Thyroid gland (tissue), 4 donors: ENCODE measurements around the gene SGIP1. TPM values are rescaled to one million over a fixed set of nuclear protein-coding genes. Genes with fewer than 3 reads are reported as not detected.

Experiments used
- DNase-seq, 2 donors: peaks; one replicate each; pipeline ENCODE4 v3.0.0-alpha.2; 2019
- H3K27ac ChIP-seq, 3 donors: fragments of 200-600 bp; sonication (generic); 1 replicate in 2 of 3; 2 replicates in 1 of 3; pipeline ENCODE4 v1.5.1; 2016 to 2019; ENCODE audit warnings: mild to moderate bottlenecking in 1 of 3, moderate library complexity in 1 of 3
- H3K27me3 ChIP-seq: fragments of 200-600 bp; sonication (generic); one replicate; pipeline ENCODE4 v1.5.1; 2019
- H3K36me3 ChIP-seq, 2 donors: fragments of 200-600 bp; sonication (generic); one replicate each; pipeline ENCODE4 v1.5.1; 2016 to 2019
- H3K4me1 ChIP-seq, 2 donors: fragments of 200-600 bp; sonication (generic); one replicate each; pipeline ENCODE4 v1.5.1; 2017 to 2019
- H3K4me3 ChIP-seq, 3 donors: fragments of 200-600 bp; sonication (generic); replicated peaks in 1 of 3; 1 replicate in 2 of 3; 2 replicates in 1 of 3; pipeline ENCODE4 v1.5.1; 2016; ENCODE audit warnings: mild to moderate bottlenecking in 1 of 3
- H3K9me3 ChIP-seq: fragments of 200-600 bp; sonication (generic); one replicate; pipeline ENCODE4 v1.5.1; 2017
- POLR2A ChIP-seq, 2 donors: fragments of 450-650 bp; IDR thresholded peaks; one replicate each; pipeline ENCODE4 v1.6.1; 2017; ENCODE audit warnings: antibody characterized with exemption in 2 of 2, mild to moderate bottlenecking in 2 of 2, moderate library complexity in 1 of 2
- WGBS, 2 donors: methylation state at CpG; one replicate each; pipeline ENCODE4 v1.1.5; 2017; 5-methylcytosine and 5-hydroxymethylcytosine counted together
- intact Hi-C: fragments of 100-400 bp; cut with DNase I; formaldehyde crosslinking; loops from one replicate; pipeline ENCODE4 v1.15.1; 2023
- total RNA-seq, 4 donors: library from RNA; depleted of rRNA; stranded (reverse); fragments of >200 nt; gene quantifications; one replicate each; pipeline ENCODE4 v1.2.3, GENCODE V29; 2016
- TF ChIP-seq, protein P1 (sequence below), 6 experiments: fragments of 200-600 bp in 3 of 6; fragments of 450-650 bp in 3 of 6; sonication (generic) in 3 of 6; IDR thresholded peaks; one replicate each; pipeline ENCODE4 v1.5.1; 2016 to 2019; ENCODE audit warnings: antibody characterized with exemption in 6 of 6, mild to moderate bottlenecking in 2 of 6, inconsistent platforms in 1 of 6, moderate library complexity in 1 of 6

The SGIP1 gene
- total RNA-seq, 4 donors from 2014 or later = 18.7 to 25.6 (median 22.4) TPM

DNA sequence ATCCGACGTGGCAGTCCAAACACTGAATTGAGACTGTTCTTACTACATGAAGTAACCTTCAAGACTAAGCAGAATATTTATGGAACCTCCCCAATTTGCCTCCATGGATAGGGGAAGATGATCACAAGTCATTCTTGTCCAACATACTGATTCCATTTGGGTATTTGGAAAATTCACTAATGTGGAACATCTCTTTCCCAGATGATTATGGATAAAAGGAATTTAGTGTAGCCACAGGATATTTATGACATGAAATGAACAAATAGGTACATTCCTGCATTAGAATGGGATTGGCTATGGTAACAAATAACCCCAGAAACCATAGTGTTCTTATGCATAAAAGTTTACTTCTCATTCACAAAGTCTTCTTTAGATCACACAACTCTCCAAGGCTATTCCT lies 40.2 kb upstream of the SGIP1 start:
- no peaks in the 10 kb centered on the region for H3K4me1 ChIP-seq
- no peaks in the 10 kb centered on the region for H3K9me3 ChIP-seq
- TF ChIP-seq, protein P1, sequence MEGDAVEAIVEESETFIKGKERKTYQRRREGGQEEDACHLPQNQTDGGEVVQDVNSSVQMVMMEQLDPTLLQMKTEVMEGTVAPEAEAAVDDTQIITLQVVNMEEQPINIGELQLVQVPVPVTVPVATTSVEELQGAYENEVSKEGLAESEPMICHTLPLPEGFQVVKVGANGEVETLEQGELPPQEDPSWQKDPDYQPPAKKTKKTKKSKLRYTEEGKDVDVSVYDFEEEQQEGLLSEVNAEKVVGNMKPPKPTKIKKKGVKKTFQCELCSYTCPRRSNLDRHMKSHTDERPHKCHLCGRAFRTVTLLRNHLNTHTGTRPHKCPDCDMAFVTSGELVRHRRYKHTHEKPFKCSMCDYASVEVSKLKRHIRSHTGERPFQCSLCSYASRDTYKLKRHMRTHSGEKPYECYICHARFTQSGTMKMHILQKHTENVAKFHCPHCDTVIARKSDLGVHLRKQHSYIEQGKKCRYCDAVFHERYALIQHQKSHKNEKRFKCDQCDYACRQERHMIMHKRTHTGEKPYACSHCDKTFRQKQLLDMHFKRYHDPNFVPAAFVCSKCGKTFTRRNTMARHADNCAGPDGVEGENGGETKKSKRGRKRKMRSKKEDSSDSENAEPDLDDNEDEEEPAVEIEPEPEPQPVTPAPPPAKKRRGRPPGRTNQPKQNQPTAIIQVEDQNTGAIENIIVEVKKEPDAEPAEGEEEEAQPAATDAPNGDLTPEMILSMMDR (IDR thresholded peaks at IDR 0.05) = no peak
- TF ChIP-seq POLR2A (IDR thresholded peaks at IDR 0.05) = no peak
- no peak for DNase-seq
- H3K27ac ChIP-seq = no peak overlapping the region
- H3K27me3 ChIP-seq = no peaks in the 10 kb centered on the region
- no peaks in the 10 kb centered on the region for H3K36me3 ChIP-seq
- no peak overlapping the region for H3K4me3 ChIP-seq
- 92 to 94% methylated on average over 2 of the region's 2 CpGs for WGBS, 2 donors
- intact Hi-C loops = no loop called here

DNA sequence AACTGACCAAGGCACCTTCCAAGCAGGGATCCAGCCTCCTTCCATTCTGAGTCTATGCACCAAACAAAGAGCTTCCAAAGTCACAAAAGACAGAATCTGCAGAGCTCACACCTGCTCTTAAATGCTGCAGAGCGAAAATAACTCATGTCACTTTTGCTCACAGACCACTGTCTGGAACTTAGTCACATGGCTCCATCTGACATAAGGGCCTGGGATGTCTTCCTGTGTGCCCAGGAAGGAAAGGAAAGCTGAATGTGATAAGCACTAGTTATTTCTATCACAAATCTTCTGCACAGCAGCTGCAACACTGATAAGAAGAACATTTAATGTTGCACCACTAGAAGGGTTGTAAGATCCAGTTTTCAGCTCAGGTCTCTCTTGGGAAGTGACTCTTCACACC lies 39.5 kb upstream of the SGIP1 start:
- DNase-seq = no peak
- 69 to 88% methylated on average over 1 of the region's 1 CpG for WGBS, 2 donors
- no peaks in the 10 kb centered on the region for H3K36me3 ChIP-seq
- H3K4me3 ChIP-seq = no peak overlapping the region
- H3K4me1 ChIP-seq = no peaks in the 10 kb centered on the region
- TF ChIP-seq POLR2A (IDR thresholded peaks at IDR 0.05) = no peak
- TF ChIP-seq, protein P1 (IDR thresholded peaks at IDR 0.05) = no peak
- H3K27me3 ChIP-seq = no peaks in the 10 kb centered on the region
- intact Hi-C loops = no loop called here
- no peaks in the 10 kb centered on the region for H3K9me3 ChIP-seq
- no peak overlapping the region for H3K27ac ChIP-seq

DNA sequence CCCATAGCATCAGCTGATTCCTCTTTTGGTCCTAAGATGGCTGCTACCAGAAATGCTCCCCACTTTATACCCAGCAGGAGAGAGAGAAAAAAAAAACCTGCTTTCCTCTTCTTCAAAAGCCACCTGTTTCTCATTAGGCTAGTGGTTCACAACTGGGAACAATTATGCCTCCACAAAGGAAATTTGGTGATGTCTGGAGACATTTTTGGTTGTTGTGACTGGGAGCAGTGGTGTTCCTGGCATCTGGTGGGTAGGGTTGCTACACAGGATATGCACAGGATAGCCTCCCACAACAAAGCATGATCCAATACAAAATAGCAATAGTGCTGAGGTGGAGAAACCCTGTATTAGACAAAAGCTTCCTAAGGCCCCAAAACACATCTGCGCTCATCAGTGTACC lies 38.5 kb upstream of the SGIP1 start:
- H3K36me3 ChIP-seq = no peaks in the 10 kb centered on the region
- intact Hi-C loops = no loop called here
- no peak overlapping the region for H3K4me3 ChIP-seq
- H3K27me3 ChIP-seq = no peaks in the 10 kb centered on the region
- WGBS, 2 donors = 94 to 100% methylated on average over 1 of the region's 1 CpG
- H3K27ac ChIP-seq = no peak overlapping the region
- H3K4me1 ChIP-seq = no peaks in the 10 kb centered on the region
- DNase-seq = no peak
- TF ChIP-seq POLR2A (IDR thresholded peaks at IDR 0.05) = no peak
- TF ChIP-seq, protein P1 (IDR thresholded peaks at IDR 0.05) = no peak
- no peaks in the 10 kb centered on the region for H3K9me3 ChIP-seq

DNA sequence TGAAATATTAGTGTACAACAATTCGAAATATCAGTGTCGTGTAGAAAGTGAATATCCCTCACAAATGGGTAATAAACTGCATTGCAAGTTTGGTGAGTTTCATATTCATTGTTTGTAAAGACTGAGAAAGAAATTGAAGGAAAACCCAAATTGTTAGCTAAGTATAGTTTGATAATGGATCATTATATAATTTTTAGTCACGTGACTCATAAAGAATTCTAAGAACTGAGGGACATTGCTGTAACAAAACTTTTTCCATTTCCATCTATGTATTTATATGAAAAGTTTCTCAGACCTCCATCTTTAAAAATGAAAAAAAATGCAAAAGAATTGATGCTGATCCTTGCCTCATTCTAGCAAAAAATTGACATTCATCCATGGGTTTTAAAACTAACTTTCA lies 36.0 kb upstream of the SGIP1 start:
- no peaks in the 10 kb centered on the region for H3K9me3 ChIP-seq
- peaks cover 4 to 10% of the 10 kb centered on the region in 2 donors for H3K4me1 ChIP-seq
- 62 to 90% methylated on average over 3 of the region's 3 CpGs for WGBS, 2 donors
- DNase-seq = no peak
- H3K4me3 ChIP-seq = no peak overlapping the region
- intact Hi-C loops = no loop called here
- no peaks in the 10 kb centered on the region for H3K36me3 ChIP-seq
- no peak overlapping the region for H3K27ac ChIP-seq
- TF ChIP-seq, protein P1 (IDR thresholded peaks at IDR 0.05) = no peak
- no peak for TF ChIP-seq POLR2A (IDR thresholded peaks at IDR 0.05)
- no peaks in the 10 kb centered on the region for H3K27me3 ChIP-seq

DNA sequence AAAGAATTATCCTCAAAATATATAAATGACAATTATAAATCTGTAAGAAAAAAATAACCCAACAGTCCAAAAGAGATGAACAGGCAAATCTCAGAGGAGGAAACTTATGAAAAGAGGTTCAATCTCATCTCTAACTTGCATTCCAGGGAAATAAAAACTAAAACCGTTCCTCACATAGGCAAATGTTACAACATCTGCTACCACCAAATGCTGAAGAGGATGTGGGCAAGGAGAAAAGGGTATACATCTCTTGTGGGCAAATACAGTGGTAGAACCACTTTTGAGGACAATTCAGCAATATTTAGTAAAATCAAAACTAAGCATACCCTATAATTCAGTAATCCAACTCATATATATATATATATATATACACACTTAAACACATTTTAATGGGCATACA lies 33.7 kb upstream of the SGIP1 start:
- intact Hi-C loops = no loop called here
- no peaks in the 10 kb centered on the region for H3K27me3 ChIP-seq
- peaks cover 4 to 10% of the 10 kb centered on the region in 2 donors for H3K4me1 ChIP-seq
- TF ChIP-seq, protein P1 (IDR thresholded peaks at IDR 0.05) = no peak
- no peaks in the 10 kb centered on the region for H3K9me3 ChIP-seq
- H3K36me3 ChIP-seq = no peaks in the 10 kb centered on the region
- H3K27ac ChIP-seq = no peak overlapping the region
- WGBS, 2 donors = 77 to 92% methylated on average over 1 of the region's 1 CpG
- no peak overlapping the region for H3K4me3 ChIP-seq
- no peak for DNase-seq
